Kidney epithelial cell (primary cell): ENCODE measurements around the gene PTPRT. TPM values are rescaled to one million over a fixed set of nuclear protein-coding genes. Genes with fewer than 3 reads are reported as not detected.

Source experiments
- DNase-seq: peaks from one replicate; pipeline ENCODE4 v3.0.0-alpha.2; 2010; ENCODE audit warnings: low read depth
- H3K27me3 ChIP-seq: 2 replicates; pipeline ENCODE4 v1.6.0; 2011; ENCODE audit warnings: low read length; ENCODE audit not compliant: control insufficient read depth, insufficient read depth
- H3K36me3 ChIP-seq: 2 replicates; pipeline ENCODE4 v1.5.1; 2011; ENCODE audit warnings: low read length; ENCODE audit not compliant: control insufficient read depth, insufficient read depth
- H3K4me3 ChIP-seq: 2 replicates; pipeline ENCODE4 v1.5.1; 2011; ENCODE audit warnings: low read depth, mild to moderate bottlenecking, control low read depth, low read length
- total RNA-seq: library from RNA; depleted of rRNA; stranded (reverse); fragments of >200 nt; gene quantifications from 2 replicates; pipeline ENCODE4 v1.2.3, GENCODE V29; 2015
- TF ChIP-seq, protein P1 (sequence below): IDR thresholded peaks from 2 replicates; pipeline ENCODE4 v1.5.1; 2011; ENCODE audit warnings: mild to moderate bottlenecking, moderate library complexity, low read length, control low read depth, inconsistent platforms; ENCODE audit not compliant: insufficient read depth, poor library complexity, severe bottlenecking

PTPRT gene
- total RNA-seq, 1 donor from 2014 or later, result 0.25 TPM

DNA sequence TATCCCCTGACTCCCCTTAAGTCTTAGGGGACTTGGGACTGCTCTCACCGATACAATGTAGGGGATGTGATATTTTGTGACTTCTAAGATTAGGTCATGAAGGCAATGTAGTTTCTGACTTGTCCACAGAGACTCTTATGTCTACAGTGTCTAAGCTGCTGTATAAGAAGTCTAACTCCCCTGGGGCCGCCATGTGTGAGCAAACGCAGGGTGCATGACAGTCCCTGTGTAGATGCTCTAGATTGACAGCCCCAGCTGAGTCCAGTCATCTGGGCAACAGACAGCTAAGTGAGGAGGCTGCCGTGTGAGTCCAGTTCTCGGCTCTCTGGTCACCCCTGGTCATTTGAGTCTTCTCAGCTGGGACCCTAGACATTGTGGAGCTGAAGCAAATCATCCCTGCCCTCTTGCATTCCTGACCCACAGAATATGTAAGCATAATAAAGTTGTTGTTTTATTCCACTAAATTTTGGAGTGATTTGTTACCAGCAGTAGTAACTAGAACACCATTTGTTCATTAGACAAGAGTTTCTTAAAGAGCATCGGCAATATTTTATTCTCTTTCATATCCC is 828.2 kb downstream of the PTPRT start:
- Histone ChIP-seq H3K4me3 (no peak overlapping the region), H3K36me3 (no peaks in the 10 kb centered on the region), H3K27me3 (no peaks in the 10 kb centered on the region)
- no peak for DNase-seq
- TF ChIP-seq, protein P1, sequence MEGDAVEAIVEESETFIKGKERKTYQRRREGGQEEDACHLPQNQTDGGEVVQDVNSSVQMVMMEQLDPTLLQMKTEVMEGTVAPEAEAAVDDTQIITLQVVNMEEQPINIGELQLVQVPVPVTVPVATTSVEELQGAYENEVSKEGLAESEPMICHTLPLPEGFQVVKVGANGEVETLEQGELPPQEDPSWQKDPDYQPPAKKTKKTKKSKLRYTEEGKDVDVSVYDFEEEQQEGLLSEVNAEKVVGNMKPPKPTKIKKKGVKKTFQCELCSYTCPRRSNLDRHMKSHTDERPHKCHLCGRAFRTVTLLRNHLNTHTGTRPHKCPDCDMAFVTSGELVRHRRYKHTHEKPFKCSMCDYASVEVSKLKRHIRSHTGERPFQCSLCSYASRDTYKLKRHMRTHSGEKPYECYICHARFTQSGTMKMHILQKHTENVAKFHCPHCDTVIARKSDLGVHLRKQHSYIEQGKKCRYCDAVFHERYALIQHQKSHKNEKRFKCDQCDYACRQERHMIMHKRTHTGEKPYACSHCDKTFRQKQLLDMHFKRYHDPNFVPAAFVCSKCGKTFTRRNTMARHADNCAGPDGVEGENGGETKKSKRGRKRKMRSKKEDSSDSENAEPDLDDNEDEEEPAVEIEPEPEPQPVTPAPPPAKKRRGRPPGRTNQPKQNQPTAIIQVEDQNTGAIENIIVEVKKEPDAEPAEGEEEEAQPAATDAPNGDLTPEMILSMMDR, result no peak

DNA sequence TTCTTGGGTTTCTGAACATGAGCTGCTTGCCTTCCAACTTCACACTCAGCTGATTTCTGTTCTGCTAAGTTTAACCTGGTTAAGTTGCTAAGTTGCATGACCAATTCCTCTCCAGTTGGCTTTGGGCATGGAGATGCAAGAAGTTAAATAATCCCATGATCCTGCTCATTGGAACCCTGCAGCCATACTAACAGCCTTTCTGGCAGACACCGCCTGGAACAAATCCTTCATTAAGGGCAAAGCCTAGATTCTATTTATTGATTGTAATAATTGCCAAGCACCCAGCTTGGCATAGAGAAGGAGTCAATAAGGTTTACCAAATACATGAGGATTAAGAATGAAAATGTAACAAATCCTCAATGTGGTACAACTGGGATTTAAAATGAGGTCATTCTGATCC is 829.1 kb downstream of the PTPRT start:
- Histone ChIP-seq H3K36me3 (no peaks in the 10 kb centered on the region), H3K4me3 (no peak overlapping the region), H3K27me3 (no peaks in the 10 kb centered on the region)
- TF ChIP-seq, protein P1, result no peak
- DNase-seq, result no peak

DNA sequence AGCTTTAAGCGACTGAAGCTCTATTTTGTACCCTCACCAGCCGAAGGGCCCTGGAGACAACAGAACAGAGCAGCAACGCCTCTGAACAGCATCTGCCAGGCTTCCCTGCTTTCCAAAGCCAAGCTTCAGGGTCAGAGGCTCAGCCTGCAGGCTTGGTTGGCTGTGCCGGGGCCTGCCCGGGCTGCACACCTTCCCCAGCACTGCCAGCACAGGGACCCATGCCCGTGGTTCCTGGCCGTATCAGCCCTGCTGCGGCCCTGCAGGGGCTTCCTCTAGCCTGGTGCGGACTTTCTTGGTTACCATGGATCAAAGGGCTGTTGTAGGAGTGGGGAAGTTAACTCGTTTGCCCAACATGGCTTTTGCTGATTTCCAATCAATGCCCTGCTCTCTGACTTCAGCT is 830.1 kb downstream of the PTPRT start:
- no peak for DNase-seq
- H3K4me3 ChIP-seq, result no peak overlapping the region
- H3K36me3 ChIP-seq, result no peaks in the 10 kb centered on the region
- TF ChIP-seq, protein P1, result no peak
- no peaks in the 10 kb centered on the region for H3K27me3 ChIP-seq

DNA sequence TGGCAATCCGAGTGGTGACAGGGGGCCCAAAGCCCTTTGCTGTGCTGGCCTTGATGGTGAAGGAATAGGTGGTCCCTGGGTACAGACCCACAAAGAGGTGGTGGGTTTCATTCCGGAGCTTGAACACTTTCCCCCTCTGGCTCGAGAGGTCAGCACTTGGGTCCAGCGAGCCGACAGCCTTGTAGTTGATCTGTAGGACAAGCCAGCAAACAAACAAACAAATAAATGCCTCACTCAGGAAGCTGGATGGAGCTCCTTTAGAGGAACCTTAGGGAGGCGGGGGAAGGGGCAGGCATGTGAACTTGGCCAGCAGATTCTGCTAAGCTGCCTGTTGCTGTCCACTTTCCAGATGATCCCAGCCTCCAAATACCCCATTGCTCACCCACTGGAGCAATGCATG is 837.6 kb downstream of the PTPRT start:
- Histone ChIP-seq H3K4me3 (no peak overlapping the region), H3K27me3 (no peaks in the 10 kb centered on the region), H3K36me3 (no peaks in the 10 kb centered on the region)
- DNase-seq, result no peak
- TF ChIP-seq, protein P1, result no peak

DNA sequence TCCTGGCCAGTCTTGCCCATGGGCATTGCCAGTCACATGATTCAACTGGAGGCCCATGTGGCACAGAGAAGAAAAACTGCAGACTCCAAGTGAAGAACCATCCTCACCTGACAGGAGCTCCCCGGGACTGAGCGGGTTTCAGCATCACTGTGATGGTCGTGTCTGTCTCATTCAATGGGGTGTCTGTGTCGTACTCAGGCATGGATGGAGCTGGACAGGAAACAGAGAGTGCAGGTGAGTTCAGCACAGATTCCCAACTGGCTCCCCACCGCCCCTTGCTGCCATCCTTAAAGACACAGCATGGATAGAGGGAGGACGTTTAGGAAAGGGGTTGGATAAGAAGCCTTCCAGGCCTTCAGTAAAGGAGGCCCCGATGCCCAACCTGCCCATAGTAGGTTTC is 839.2 kb downstream of the PTPRT start:
- H3K36me3 ChIP-seq, result no peaks in the 10 kb centered on the region

More for the DNA sequence above, 839.2 kb downstream of the PTPRT start:
- Histone ChIP-seq H3K4me3 (no peak overlapping the region), H3K27me3 (no peaks in the 10 kb centered on the region)
- TF ChIP-seq, protein P1, result no peak
- no peak for DNase-seq
